ENCODE data around the gene ZAP70.

- TF ChIP-seq CTCF (conservative IDR thresholded peaks at IDR 0.05; ENCODE audit: low read depth, low read length) = no peak
- no peak for TF ChIP-seq EZH2 (IDR thresholded peaks at IDR 0.05; ENCODE audit: borderline replicate concordance, low read depth, low read length, poor library complexity, severe bottlenecking)
Measured at GRCh38 chr2:97750017-97750416, 36.6 kb downstream of the ZAP70 start.

Measured in A673 (cell line).